Spleen (tissue), 7 donors: Measurements from ENCODE around the gene CASP8.

ENCODE experiments used
- CTCF ChIP-seq, 11 experiments: fragments of 200-600 bp in 7 of 11; fragments of 450-650 bp in 4 of 11; sonication (generic) in 4 of 11; IDR thresholded peaks in 8 of 11; conservative IDR thresholded peaks in 3 of 11; 1 replicate in 7 of 11; 2 replicates in 4 of 11; pipeline versions ENCODE4 v1.4.0 to v1.8.0; 2016 to 2021; ENCODE audit warnings: antibody characterized with exemption in 11 of 11, inconsistent platforms in 4 of 11, mild to moderate bottlenecking in 1 of 11
- POLR2A ChIP-seq, 3 donors: fragments of 450-650 bp; IDR thresholded peaks; one replicate each; pipeline ENCODE4 v1.5.1; 2017; ENCODE audit warnings: antibody characterized with exemption in 3 of 3, mild to moderate bottlenecking in 1 of 3
- POLR2AphosphoS5 ChIP-seq, 3 donors: sonication (generic); formaldehyde crosslinking; IDR thresholded peaks; one replicate each; pipeline ENCODE4 v1.5.1; 2017; ENCODE audit warnings: antibody characterized with exemption in 3 of 3
- donor health status: DM: no; HTN: no; CAD: no; lungs with moderate emphysema.
- donor health status: DM: no; HTN: no; CAD: no.
- donor health status: DM: no; HTN: no; CAD: no.

DNA sequence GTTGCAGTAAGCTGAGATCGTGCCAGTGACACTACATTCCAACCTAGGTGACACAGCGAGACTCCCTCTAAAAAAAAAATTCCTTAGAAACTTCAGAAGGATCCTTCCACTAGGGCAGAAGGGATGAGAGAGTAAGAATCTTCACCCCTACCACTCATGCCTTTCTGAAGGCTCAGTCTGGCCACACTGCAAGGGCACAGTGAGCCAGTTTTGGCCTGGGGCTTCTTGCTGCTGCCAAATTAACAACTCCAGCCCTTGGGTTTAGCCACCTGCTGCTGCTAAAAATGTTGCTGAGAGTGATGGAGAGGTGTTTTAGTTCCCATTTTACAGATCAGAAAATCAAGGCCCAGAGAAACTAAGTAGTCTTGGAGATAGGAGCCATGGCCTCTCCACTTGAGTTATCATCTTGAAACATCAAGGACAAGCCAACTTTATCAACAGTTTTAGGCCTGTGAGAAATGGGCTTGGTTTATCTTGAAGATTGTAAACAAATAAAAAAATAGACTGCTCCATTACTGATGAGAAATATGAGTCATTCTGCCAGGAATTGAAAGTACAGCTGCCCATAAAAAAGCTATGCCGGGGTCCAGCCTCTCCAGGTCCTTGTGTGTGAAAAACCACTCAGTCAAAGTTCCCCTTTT is 31.9 kb upstream of the CASP8 start:
- TF ChIP-seq CTCF (IDR thresholded peaks at IDR 0.05 in 8 of 11, conservative IDR thresholded peaks at IDR 0.05 in 3 of 11) = no peak
- TF ChIP-seq POLR2A (IDR thresholded peaks at IDR 0.05) = no peak
- TF ChIP-seq POLR2AphosphoS5 (IDR thresholded peaks at IDR 0.05) = no peak
